Measurements from ENCODE around the gene EFNA5.
"Not testable (repeated sequence)": the region's sequence is repeated elsewhere in the genome, so short reads cannot be mapped to it uniquely, and the experiment has no call there.

DNA sequence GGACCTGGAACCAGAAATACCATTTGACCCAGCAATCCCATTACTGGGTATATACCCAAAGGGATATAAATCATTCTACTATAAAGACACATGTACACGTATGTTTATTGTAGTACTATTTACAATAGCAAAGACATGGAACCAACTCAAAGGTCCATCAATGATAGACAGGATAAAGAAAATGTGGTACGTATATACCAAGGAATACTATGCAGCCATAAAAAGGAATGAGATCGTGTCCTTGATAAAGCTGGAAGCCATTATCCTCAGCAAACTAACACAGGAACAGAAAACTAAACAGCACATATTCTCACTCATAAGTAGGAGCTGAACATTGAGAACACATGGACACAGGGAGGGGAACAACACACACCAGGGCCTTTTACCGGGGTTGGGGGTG lies 218.9 kb downstream of the EFNA5 start:
- TF ChIP-seq JUND (IDR thresholded peaks at IDR 0.05); RAD21 (IDR thresholded peaks at IDR 0.05); TAF1 (conservative IDR thresholded peaks at IDR 0.05); YY1 (IDR thresholded peaks at IDR 0.05); RXRA (IDR thresholded peaks at IDR 0.05); SP1 (IDR thresholded peaks at IDR 0.05); GABPA (IDR thresholded peaks at IDR 0.05 in 1 of 2, conservative IDR thresholded peaks at IDR 0.05 in 1 of 2): not testable (repeated sequence)
- TF ChIP-seq, protein P1, sequence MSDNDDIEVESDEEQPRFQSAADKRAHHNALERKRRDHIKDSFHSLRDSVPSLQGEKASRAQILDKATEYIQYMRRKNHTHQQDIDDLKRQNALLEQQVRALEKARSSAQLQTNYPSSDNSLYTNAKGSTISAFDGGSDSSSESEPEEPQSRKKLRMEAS (IDR thresholded peaks at IDR 0.05) = not testable (repeated sequence)
- TF ChIP-seq, protein P2, sequence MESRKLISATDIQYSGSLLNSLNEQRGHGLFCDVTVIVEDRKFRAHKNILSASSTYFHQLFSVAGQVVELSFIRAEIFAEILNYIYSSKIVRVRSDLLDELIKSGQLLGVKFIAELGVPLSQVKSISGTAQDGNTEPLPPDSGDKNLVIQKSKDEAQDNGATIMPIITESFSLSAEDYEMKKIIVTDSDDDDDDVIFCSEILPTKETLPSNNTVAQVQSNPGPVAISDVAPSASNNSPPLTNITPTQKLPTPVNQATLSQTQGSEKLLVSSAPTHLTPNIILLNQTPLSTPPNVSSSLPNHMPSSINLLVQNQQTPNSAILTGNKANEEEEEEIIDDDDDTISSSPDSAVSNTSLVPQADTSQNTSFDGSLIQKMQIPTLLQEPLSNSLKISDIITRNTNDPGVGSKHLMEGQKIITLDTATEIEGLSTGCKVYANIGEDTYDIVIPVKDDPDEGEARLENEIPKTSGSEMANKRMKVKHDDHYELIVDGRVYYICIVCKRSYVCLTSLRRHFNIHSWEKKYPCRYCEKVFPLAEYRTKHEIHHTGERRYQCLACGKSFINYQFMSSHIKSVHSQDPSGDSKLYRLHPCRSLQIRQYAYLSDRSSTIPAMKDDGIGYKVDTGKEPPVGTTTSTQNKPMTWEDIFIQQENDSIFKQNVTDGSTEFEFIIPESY (IDR thresholded peaks at IDR 0.05) = not testable (repeated sequence)
- TF ChIP-seq, protein P3, sequence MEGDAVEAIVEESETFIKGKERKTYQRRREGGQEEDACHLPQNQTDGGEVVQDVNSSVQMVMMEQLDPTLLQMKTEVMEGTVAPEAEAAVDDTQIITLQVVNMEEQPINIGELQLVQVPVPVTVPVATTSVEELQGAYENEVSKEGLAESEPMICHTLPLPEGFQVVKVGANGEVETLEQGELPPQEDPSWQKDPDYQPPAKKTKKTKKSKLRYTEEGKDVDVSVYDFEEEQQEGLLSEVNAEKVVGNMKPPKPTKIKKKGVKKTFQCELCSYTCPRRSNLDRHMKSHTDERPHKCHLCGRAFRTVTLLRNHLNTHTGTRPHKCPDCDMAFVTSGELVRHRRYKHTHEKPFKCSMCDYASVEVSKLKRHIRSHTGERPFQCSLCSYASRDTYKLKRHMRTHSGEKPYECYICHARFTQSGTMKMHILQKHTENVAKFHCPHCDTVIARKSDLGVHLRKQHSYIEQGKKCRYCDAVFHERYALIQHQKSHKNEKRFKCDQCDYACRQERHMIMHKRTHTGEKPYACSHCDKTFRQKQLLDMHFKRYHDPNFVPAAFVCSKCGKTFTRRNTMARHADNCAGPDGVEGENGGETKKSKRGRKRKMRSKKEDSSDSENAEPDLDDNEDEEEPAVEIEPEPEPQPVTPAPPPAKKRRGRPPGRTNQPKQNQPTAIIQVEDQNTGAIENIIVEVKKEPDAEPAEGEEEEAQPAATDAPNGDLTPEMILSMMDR (IDR thresholded peaks at IDR 0.05; ENCODE audit: low read depth, low read length, missing input control) = not testable (repeated sequence)
- TF ChIP-seq, protein P4, sequence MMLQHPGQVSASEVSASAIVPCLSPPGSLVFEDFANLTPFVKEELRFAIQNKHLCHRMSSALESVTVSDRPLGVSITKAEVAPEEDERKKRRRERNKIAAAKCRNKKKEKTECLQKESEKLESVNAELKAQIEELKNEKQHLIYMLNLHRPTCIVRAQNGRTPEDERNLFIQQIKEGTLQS (IDR thresholded peaks at IDR 0.05) = not testable (repeated sequence)
- TF ChIP-seq, protein P5, sequence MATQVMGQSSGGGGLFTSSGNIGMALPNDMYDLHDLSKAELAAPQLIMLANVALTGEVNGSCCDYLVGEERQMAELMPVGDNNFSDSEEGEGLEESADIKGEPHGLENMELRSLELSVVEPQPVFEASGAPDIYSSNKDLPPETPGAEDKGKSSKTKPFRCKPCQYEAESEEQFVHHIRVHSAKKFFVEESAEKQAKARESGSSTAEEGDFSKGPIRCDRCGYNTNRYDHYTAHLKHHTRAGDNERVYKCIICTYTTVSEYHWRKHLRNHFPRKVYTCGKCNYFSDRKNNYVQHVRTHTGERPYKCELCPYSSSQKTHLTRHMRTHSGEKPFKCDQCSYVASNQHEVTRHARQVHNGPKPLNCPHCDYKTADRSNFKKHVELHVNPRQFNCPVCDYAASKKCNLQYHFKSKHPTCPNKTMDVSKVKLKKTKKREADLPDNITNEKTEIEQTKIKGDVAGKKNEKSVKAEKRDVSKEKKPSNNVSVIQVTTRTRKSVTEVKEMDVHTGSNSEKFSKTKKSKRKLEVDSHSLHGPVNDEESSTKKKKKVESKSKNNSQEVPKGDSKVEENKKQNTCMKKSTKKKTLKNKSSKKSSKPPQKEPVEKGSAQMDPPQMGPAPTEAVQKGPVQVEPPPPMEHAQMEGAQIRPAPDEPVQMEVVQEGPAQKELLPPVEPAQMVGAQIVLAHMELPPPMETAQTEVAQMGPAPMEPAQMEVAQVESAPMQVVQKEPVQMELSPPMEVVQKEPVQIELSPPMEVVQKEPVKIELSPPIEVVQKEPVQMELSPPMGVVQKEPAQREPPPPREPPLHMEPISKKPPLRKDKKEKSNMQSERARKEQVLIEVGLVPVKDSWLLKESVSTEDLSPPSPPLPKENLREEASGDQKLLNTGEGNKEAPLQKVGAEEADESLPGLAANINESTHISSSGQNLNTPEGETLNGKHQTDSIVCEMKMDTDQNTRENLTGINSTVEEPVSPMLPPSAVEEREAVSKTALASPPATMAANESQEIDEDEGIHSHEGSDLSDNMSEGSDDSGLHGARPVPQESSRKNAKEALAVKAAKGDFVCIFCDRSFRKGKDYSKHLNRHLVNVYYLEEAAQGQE (IDR thresholded peaks at IDR 0.05) = not testable (repeated sequence)

All from liver (tissue), 3 donors.